B cell (primary cell): ENCODE results near the gene C1orf115. TPM values are rescaled to one million over a fixed set of nuclear protein-coding genes. Genes with fewer than 3 reads are reported as not detected.
"Not testable (repeated sequence)": the region's sequence is repeated elsewhere in the genome, so short reads cannot be mapped to it uniquely, and the experiment has no call there.

ENCODE experiments used
- ATAC-seq: fragments of 200-7000 bp; cut with Tn5 transposase; one replicate; pipeline ENCODE4 v1.10.0; 2021; ENCODE audit warnings: low read depth, mild to moderate bottlenecking, moderate number of reproducible peaks, moderate library complexity
- CTCF ChIA-PET: fragments of 350-600 bp; sonication (Branson Sonifier 250); formaldehyde crosslinking; loops from one replicate; lab custom pipeline; 2021; ENCODE audit warnings: antibody characterized with exemption, inconsistent platforms; lab: Charles Lee
- POLR2A ChIA-PET: fragments of 350-600 bp; sonication (Branson Sonifier 250); formaldehyde crosslinking; loops from one replicate; lab custom pipeline; 2021; ENCODE audit warnings: antibody characterized with exemption; lab: Charles Lee
- DNase-seq: peaks from one replicate; pipeline ENCODE4 v3.0.0; 2013
- H2AFZ ChIP-seq: 2 replicates; pipeline ENCODE4 v1.6.1; 2012; ENCODE audit warnings: mild to moderate bottlenecking, low read depth, low read length; ENCODE audit not compliant: insufficient read depth, poor library complexity, severe bottlenecking
- H3K27ac ChIP-seq, 2 donors: 1 replicate in 1 of 2; 2 replicates in 1 of 2; pipeline ENCODE4 v1.5.1; 2012 to 2013; ENCODE audit warnings: low read length in 2 of 2, mild to moderate bottlenecking in 2 of 2, moderate library complexity in 1 of 2
- H3K27me3 ChIP-seq, 4 experiments: fragments of 200-600 bp in 1 of 4; sonication (generic) in 1 of 4; replicated peaks in 1 of 4; 1 replicate in 2 of 4; 2 replicates in 2 of 4; pipeline versions ENCODE4 v1.6.1 to v1.7.0; 2013 to 2016; ENCODE audit warnings: low read length in 3 of 4, mild to moderate bottlenecking in 2 of 4, mixed read lengths in 1 of 4, moderate library complexity in 1 of 4; ENCODE audit not compliant: insufficient read depth in 4 of 4, control insufficient read depth in 3 of 4; ENCODE audit errors: control extremely low read depth in 1 of 4
- H3K36me3 ChIP-seq, 2 experiments: replicated peaks in 1 of 2; 1 replicate in 1 of 2; 2 replicates in 1 of 2; pipeline versions ENCODE4 v1.6.1 to v1.7.1; 2013; ENCODE audit warnings: low read length in 1 of 2; ENCODE audit not compliant: insufficient read depth in 2 of 2, control insufficient read depth in 1 of 2; ENCODE audit errors: control extremely low read depth in 1 of 2, extremely low read depth in 1 of 2
- H3K4me1 ChIP-seq, 2 donors: fragments of 200-600 bp in 1 of 2; sonication (generic) in 1 of 2; 1 replicate in 1 of 2; 2 replicates in 1 of 2; pipeline versions ENCODE4 v1.5.1 to v1.6.1; 2013 to 2017; ENCODE audit warnings: low read length in 2 of 2; ENCODE audit not compliant: control insufficient read depth in 2 of 2, insufficient read depth in 2 of 2
- H3K4me2 ChIP-seq: replicated peaks from 2 replicates; pipeline ENCODE3; 2012; ENCODE audit warnings: mild to moderate bottlenecking, low read depth, low read length; ENCODE audit not compliant: poor library complexity, severe bottlenecking
- H3K4me3 ChIP-seq, 5 experiments: fragments of 200-600 bp in 1 of 5; sonication (generic) in 1 of 5; 1 replicate in 3 of 5; 2 replicates in 2 of 5; pipeline versions ENCODE4 v1.5.1 to v1.7.0; 2011 to 2016; ENCODE audit warnings: low read length in 4 of 5, mild to moderate bottlenecking in 4 of 5, low read depth in 2 of 5, control low read depth in 1 of 5, moderate library complexity in 1 of 5; ENCODE audit not compliant: insufficient read depth in 1 of 5; ENCODE audit errors: control extremely low read depth in 1 of 5, extremely low read depth in 1 of 5
- H3K79me2 ChIP-seq: fragments of 200-600 bp; sonication (generic); one replicate; pipeline ENCODE4 v1.6.0; 2016; ENCODE audit warnings: low read length; ENCODE audit not compliant: control insufficient read depth, insufficient read depth
- H3K9ac ChIP-seq: fragments of 200-600 bp; sonication (generic); 2 replicates; pipeline ENCODE4 v1.6.1; 2017; ENCODE audit warnings: mild to moderate bottlenecking, low read length, moderate library complexity
- H3K9me3 ChIP-seq, 3 donors: one replicate each; pipeline versions ENCODE4 v1.6.1 to v1.7.1; 2013; ENCODE audit warnings: low read length in 2 of 3; ENCODE audit not compliant: control insufficient read depth in 2 of 3, insufficient read depth in 1 of 3; ENCODE audit errors: control extremely low read depth in 1 of 3
- H4K20me1 ChIP-seq: 2 replicates; pipeline ENCODE4 v1.6.0; 2012; ENCODE audit warnings: mild to moderate bottlenecking, low read length; ENCODE audit not compliant: insufficient read depth, control insufficient read depth, poor library complexity, severe bottlenecking
- H3K27ac Mint-ChIP-seq: one replicate; pipeline ENCODE4 v1.8.0; 2021; ENCODE audit warnings: mixed read lengths
- H3K27me3 Mint-ChIP-seq: one replicate; pipeline ENCODE4 v1.8.0; 2021; ENCODE audit warnings: mixed read lengths
- H3K4me1 Mint-ChIP-seq: one replicate; pipeline ENCODE4 v1.8.0; 2021; ENCODE audit warnings: mixed read lengths
- H3K4me3 Mint-ChIP-seq: one replicate; pipeline ENCODE4 v1.8.0; 2021; ENCODE audit warnings: mixed read lengths
- H3K9me3 Mint-ChIP-seq: one replicate; pipeline ENCODE4 v1.8.0; 2022; ENCODE audit warnings: mixed read lengths; ENCODE audit not compliant: insufficient read depth
- EZH2 ChIP-seq: IDR thresholded peaks from 2 replicates; pipeline ENCODE4 v1.6.1; 2012; ENCODE audit warnings: borderline replicate concordance, low read depth, mild to moderate bottlenecking, moderate library complexity, low read length; ENCODE audit not compliant: insufficient read depth, poor library complexity, severe bottlenecking
- WGBS: methylation state at CpG from one replicate; pipeline ENCODE4 v1.1.5; 2013; ENCODE audit warnings: missing lambda C conversion rate; ENCODE audit not compliant: insufficient coverage; 5-methylcytosine and 5-hydroxymethylcytosine counted together
- intact Hi-C: fragments of 100-400 bp; cut with micrococcal nuclease; formaldehyde crosslinking; loops from one replicate; pipeline ENCODE4 v1.10.0; 2022
- polyA plus RNA-seq: library from polyadenylated mRNA; depleted of rRNA; stranded (reverse); fragments of >200 nt; gene quantifications from 2 replicates; pipeline ENCODE4 v1.2.3, GENCODE V29; 2012
- total RNA-seq, 2 donors: library from RNA; stranded (reverse); fragments of 120-200 nt in 1 of 2; gene quantifications; 1 replicate in 1 of 2; 2 replicates in 1 of 2; pipeline versions ENCODE4 v1.2.3 to v1.2.4, GENCODE V29; 2013 to 2022
- TF ChIP-seq, protein P1 (sequence below): fragments of 200-600 bp; IDR thresholded peaks from one replicate; pipeline ENCODE4 v1.8.0; 2022; ENCODE audit warnings: antibody characterized with exemption, mild to moderate bottlenecking

C1orf115 gene
- total and polyA plus RNA-seq, 2 donors (not counting 1 experiment from before 2014, with no cell fraction given): 6.4 to 19.5 TPM

GRCh38 chr1:220710333-220710732, 20.2 kb downstream of the C1orf115 start:
- H3K27me3 Mint-ChIP-seq: no peaks in the 10 kb centered on the region
- ChIA-PET POLR2A (interaction anchor here (0.6 to 0.7 kb wide), 2 partner anchors 23 to 620 kb away, joined by 5 to 6 read pairs; no protein-coding TSS in a partner anchor), CTCF (interaction anchor here (0.6 to 1.1 kb wide), 4 partner anchors 9 to 492 kb away, joined by 3 to 5 read pairs (median 3); no protein-coding TSS in a partner anchor)
- 52% methylated on average over 4 of the region's 4 CpGs for WGBS
- Histone ChIP-seq H3K27me3 (no peaks in the 10 kb centered on the region), H2AFZ (peak overlapping the region; percentile 54), H3K4me3 (no peak overlapping the region), H3K27ac (no peak overlapping the region), H3K4me1 (peaks cover 32 to 38% of the 10 kb centered on the region in 2 donors), H4K20me1 (no peaks in the 10 kb centered on the region), H3K9me3 (peaks cover 0 to 9% (median 4%) of the 10 kb centered on the region in 3 donors), H3K4me2 (peak overlapping the region; percentile 57), H3K36me3 (no peaks in the 10 kb centered on the region), H3K9ac (no peak overlapping the region), H3K79me2 (no peaks in the 10 kb centered on the region)
- H3K27ac Mint-ChIP-seq: peak overlapping the region; percentile 61
- H3K4me1 Mint-ChIP-seq: peaks cover 41% of the 10 kb centered on the region
- DNase-seq: no peak
- no peak for TF ChIP-seq EZH2
- TF ChIP-seq, protein P1, sequence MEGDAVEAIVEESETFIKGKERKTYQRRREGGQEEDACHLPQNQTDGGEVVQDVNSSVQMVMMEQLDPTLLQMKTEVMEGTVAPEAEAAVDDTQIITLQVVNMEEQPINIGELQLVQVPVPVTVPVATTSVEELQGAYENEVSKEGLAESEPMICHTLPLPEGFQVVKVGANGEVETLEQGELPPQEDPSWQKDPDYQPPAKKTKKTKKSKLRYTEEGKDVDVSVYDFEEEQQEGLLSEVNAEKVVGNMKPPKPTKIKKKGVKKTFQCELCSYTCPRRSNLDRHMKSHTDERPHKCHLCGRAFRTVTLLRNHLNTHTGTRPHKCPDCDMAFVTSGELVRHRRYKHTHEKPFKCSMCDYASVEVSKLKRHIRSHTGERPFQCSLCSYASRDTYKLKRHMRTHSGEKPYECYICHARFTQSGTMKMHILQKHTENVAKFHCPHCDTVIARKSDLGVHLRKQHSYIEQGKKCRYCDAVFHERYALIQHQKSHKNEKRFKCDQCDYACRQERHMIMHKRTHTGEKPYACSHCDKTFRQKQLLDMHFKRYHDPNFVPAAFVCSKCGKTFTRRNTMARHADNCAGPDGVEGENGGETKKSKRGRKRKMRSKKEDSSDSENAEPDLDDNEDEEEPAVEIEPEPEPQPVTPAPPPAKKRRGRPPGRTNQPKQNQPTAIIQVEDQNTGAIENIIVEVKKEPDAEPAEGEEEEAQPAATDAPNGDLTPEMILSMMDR: no peak
- peak overlapping the region; percentile 39 for H3K4me3 Mint-ChIP-seq
- peaks cover 6% of the 10 kb centered on the region for H3K9me3 Mint-ChIP-seq
- intact Hi-C loops: no loop called here
- no peak for ATAC-seq

DNA sequence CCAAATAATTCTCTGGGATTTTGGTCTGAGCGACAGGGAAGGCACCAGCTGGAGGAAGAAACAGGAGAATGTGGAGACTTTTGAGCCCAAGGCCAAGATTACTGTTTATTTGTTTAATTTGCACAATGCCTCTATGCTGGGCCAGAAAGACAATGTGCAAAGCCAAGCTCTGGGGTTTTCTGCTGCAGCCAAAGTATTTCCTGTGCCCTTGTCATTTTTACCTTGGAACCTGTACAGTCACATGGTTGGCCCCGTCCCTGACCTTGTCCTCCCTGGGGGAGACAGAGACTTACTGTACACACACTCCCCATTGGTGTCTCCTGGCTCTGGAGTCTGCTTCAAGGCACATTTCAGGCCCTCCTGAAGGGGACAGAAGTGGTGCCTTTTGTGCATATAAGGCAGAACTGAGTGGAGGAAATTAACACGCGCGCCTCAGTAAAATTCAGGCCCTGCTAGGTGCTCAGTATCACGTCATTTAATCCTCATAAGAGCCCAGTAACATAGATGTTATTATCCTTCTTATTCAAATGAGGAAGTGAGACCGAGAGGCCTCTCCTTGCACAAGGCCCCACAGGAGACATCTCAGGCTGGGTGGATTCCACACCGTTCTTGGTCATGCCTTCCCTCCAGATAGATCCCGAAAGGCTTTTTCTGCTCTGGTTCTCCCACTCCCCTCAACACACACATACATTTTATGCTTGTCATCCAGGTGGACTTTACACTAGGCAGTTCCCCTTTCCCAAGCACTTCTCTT, 21.1 kb downstream of the C1orf115 start:
- ATAC-seq (peak; percentile 86), DNase-seq (peak; percentile 61)
- Mint-ChIP-seq H3K4me3 (peak overlapping the region; percentile 74), H3K9me3 (peaks cover 13% of the 10 kb centered on the region), H3K4me1 (peaks cover 41% of the 10 kb centered on the region), H3K27ac (peak overlapping the region; percentile 87), H3K27me3 (no peaks in the 10 kb centered on the region)
- intact Hi-C loops: loop anchor here (1.0 kb wide), 1 partner anchor 21 kb away; the partner anchor contains the start of gene C1orf115
- Histone ChIP-seq H3K27me3 (no peaks in the 10 kb centered on the region), H2AFZ (peak overlapping the region; percentile 51), H3K9ac (no peak overlapping the region), H3K79me2 (no peaks in the 10 kb centered on the region), H3K4me3 (no peak overlapping the region), H3K9me3 (peaks cover 5 to 12% (median 9%) of the 10 kb centered on the region in 3 donors), H3K27ac (peak overlapping the region in 1 of 2 donors; percentile 16), H3K36me3 (no peaks in the 10 kb centered on the region), H4K20me1 (no peaks in the 10 kb centered on the region), H3K4me2 (peak overlapping the region; percentile 41), H3K4me1 (peaks cover 32 to 38% of the 10 kb centered on the region in 2 donors)
- TF ChIP-seq, protein P1: no peak
- no peak for TF ChIP-seq EZH2
- CTCF ChIA-PET: interaction anchor here (0.6 to 0.9 kb wide), 2 partner anchors 22 to 493 kb away, joined by 3 read pairs; no protein-coding TSS in a partner anchor
- WGBS: 56% methylated on average over 4 of the region's 9 CpGs
- POLR2A ChIA-PET: no interaction called here

DNA sequence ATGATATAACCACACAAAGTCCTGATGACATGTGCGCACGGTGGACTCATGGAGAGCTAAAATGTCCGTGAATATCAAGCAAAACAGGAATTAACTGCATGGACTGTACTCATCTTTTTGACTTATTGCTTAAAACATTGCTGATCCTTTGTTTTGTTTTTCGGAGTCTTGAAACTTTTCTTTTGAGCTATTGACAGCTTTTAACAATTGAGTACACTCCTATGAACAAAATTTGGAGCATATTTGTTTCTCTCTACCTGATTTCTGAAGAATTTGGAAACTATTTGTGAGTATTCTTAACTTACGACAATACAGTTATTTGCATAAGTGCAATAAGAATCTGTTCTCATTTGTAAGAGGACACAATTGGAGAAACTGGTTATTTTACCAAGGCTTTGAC, 25.8 kb downstream of the C1orf115 start:
- WGBS: 95% methylated on average over 3 of the region's 5 CpGs

More for the DNA sequence above, 25.8 kb downstream of the C1orf115 start:
- H3K36me3 ChIP-seq, H3K27me3 Mint-ChIP-seq, H3K4me1 ChIP-seq, ATAC-seq, H3K4me2 ChIP-seq, POLR2A ChIA-PET, H3K9ac ChIP-seq, DNase-seq, H3K27ac ChIP-seq, H3K79me2 ChIP-seq, H4K20me1 ChIP-seq, CTCF ChIA-PET, H3K4me3 Mint-ChIP-seq, H3K27ac Mint-ChIP-seq, H3K4me3 ChIP-seq, H2AFZ ChIP-seq, H3K27me3 ChIP-seq, intact Hi-C loops: not testable (repeated sequence)
- Mint-ChIP-seq H3K4me1 (peaks cover 13% of the 10 kb centered on the region), H3K9me3 (peaks cover 13% of the 10 kb centered on the region)
- peaks cover 0 to 13% (median 5%) of the 10 kb centered on the region in 3 donors for H3K9me3 ChIP-seq
